ENCODE data around the gene SLC9A3. TPM values are rescaled to one million over a fixed set of nuclear protein-coding genes. Genes with fewer than 3 reads are reported as not detected.

SLC9A3 gene
- total and polyA plus RNA-seq, 2 of the 13 experiments (the other 11 are each of a cell fraction or from before 2014, with no cell fraction given): 1.5 to 1.8 TPM

DNA sequence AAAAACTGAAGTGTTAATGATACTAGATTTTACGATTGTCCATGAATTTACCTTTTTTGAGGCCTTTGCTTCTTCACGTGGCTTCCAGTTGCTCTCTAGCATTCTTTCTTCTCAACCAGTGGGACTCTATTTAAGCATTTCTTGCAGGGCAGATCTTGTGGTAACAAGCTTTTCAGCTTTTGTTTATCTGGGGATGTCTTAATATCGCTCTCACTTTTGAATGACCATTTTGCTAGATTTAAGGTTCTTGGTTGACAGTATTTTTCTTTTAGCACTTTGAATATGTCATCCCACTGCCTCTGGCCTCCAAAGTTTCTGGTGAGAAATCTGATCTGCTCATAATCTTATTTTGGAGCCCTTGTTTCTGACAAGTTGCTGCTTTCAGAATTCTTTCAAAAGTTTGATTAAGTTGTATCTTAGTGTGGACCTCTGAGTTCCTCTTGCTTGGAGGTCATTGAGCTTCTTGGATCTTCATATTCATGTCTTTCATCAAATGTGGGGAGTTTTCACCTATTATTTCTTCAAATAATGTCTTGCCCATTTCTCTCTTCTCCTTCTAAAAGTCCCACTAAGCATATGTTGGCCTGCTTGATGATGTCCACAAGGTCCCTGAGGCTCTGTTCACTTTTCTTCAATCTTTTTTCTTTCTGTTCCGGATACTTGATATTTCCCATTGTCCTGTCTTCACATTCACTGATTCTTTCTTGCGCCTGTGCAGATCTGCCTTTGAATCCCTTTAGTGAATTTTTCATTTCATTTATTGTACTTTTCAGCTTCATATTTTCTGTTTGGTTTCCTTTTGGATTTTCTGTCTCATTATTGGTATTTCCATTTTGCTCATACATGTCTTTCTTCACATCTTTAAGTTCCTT lies 72.4 kb downstream of the SLC9A3 start:
- Histone ChIP-seq H3K4me1 (ENCODE audit: insufficient read depth, low read length) (no peaks in the 10 kb centered on the region), H4K20me1 (ENCODE audit: insufficient read depth, low read length) (no peaks in the 10 kb centered on the region), H3K36me3 (replicated peaks in 1 of 2; ENCODE audit: control insufficient read depth in 1 of 2, insufficient read depth in 2 of 2, low read length in 2 of 2) (peaks cover 40 to 84% of the 10 kb centered on the region in 2 experiments; a peak in 4 of 5 replicates), H3K9me3 (ENCODE audit: low read length) (peaks cover 6% of the 10 kb centered on the region; the same call in 1 of the 2 replicates), H3K79me2 (ENCODE audit: insufficient read depth, low read length) (no peaks in the 10 kb centered on the region), H3K9ac (ENCODE audit: insufficient read depth, low read depth, low read length) (no peak overlapping the region), H3K27ac (ENCODE audit: extremely low read length, insufficient read depth, low read length) (no peak overlapping the region), H3K4me3 (replicated peaks in 1 of 3; ENCODE audit: insufficient read depth in 1 of 3, low read depth in 2 of 3, low read length in 3 of 3) (no peak overlapping the region), H3K27me3 (ENCODE audit: control insufficient read depth in 1 of 2, insufficient read depth in 2 of 2, low read length in 2 of 2) (no peaks in the 10 kb centered on the region), H3K4me2 (ENCODE audit: low read depth, low read length) (no peak overlapping the region), H2AFZ (ENCODE audit: low read length) (no peak overlapping the region)
- DNase-seq (ENCODE audit: low spot score): no peak
- BruUV-seq (replicated peaks): no TSS peak
- intact Hi-C loops (cut with micrococcal nuclease; ENCODE audit: unreplicated experiment): no loop called here
- no peak for ATAC-seq
- FAIRE-seq: no peak
- TF ChIP-seq HDAC6 (IDR thresholded peaks at IDR 0.05; ENCODE audit: low read depth, low read length) (no peak), CCAR2 (optimal IDR thresholded peaks at IDR 0.05; ENCODE audit: low read depth, low read length) (no peak), ZNF737 (CRISPR knock-in tag; IDR thresholded peaks at IDR 0.05; ENCODE audit: borderline replicate concordance) (no peak), ZNF160 (CRISPR knock-in tag; IDR thresholded peaks at IDR 0.05) (peak; percentile 94), ZNF296 (CRISPR knock-in tag; conservative IDR thresholded peaks at IDR 0.05) (no peak), ZNF33B (CRISPR knock-in tag; IDR thresholded peaks at IDR 0.05) (no peak)
- POLR2A ChIA-PET: no interaction called here
- CTCF ChIA-PET (ENCODE audit: low intra/inter-chr PET ratio, low total read pairs): no interaction called here
- in situ Hi-C loops (cut with HindIII; ENCODE audit: extremely low pct_ligation_motif_present, low pct_unique_long_range_greater_than_20kb): no loop called here
- WGBS (ENCODE audit: low lambda C conversion rate): 97% methylated on average over 5 of the region's 5 CpGs

DNA sequence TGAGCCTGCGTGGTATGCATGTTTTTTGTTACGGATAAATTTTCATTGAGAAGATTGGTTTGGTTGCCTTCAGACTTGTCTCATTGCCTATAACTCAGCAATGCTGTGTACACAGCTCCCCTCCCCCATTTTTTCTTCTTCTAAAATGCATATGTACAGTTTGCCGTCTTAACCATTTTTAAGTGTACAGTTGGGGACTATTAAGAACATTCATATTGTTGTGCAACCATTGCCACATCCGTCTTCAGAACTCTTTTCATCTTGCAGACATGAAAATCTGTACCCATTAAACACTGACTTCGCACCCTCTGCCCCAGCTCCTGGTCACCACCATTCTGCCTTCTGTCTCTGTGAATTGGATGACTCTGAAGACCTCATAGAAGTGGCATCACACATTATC lies 75.1 kb downstream of the SLC9A3 start:
- Histone ChIP-seq H3K9ac (ENCODE audit: insufficient read depth, low read depth, low read length) (no peak overlapping the region), H3K36me3 (replicated peaks in 1 of 2; ENCODE audit: control insufficient read depth in 1 of 2, insufficient read depth in 2 of 2, low read length in 2 of 2) (peaks cover 35 to 72% of the 10 kb centered on the region in 2 experiments; a peak in 4 of 5 replicates), H3K4me2 (ENCODE audit: low read depth, low read length) (no peak overlapping the region), H3K27ac (ENCODE audit: extremely low read length, insufficient read depth, low read length) (no peak overlapping the region), H3K79me2 (ENCODE audit: insufficient read depth, low read length) (peaks cover 8% of the 10 kb centered on the region), H2AFZ (ENCODE audit: low read length) (no peak overlapping the region), H3K9me3 (ENCODE audit: low read length) (peaks cover 6% of the 10 kb centered on the region; the same call in 1 of the 2 replicates), H3K27me3 (ENCODE audit: control insufficient read depth in 1 of 2, insufficient read depth in 2 of 2, low read length in 2 of 2) (no peaks in the 10 kb centered on the region), H3K4me3 (replicated peaks in 1 of 3; ENCODE audit: insufficient read depth in 1 of 3, low read depth in 2 of 3, low read length in 3 of 3) (no peak overlapping the region), H3K4me1 (ENCODE audit: insufficient read depth, low read length) (peaks cover 8% of the 10 kb centered on the region), H4K20me1 (ENCODE audit: insufficient read depth, low read length) (no peaks in the 10 kb centered on the region)
- no peak for DNase-seq (ENCODE audit: low spot score)
- intact Hi-C loops (cut with micrococcal nuclease; ENCODE audit: unreplicated experiment): no loop called here
- 96% methylated on average over 5 of the region's 5 CpGs for WGBS (ENCODE audit: low lambda C conversion rate)
- ATAC-seq: no peak
- in situ Hi-C loops (cut with HindIII; ENCODE audit: extremely low pct_ligation_motif_present, low pct_unique_long_range_greater_than_20kb): no loop called here
- no TSS peak for BruUV-seq (replicated peaks)
- ChIA-PET CTCF (ENCODE audit: low intra/inter-chr PET ratio, low total read pairs) (no interaction called here), POLR2A (no interaction called here)
- no peak for FAIRE-seq
- peak; percentile 5; the same call in 1 of the 2 replicates for TF ChIP-seq CEBPB (IDR thresholded peaks at IDR 0.05; ENCODE audit: borderline replicate concordance, low read depth, low read length)
- no peak for TF ChIP-seq GATAD1 (CRISPR knock-in tag; IDR thresholded peaks at IDR 0.05)

Data from HepG2 (cell line).